Astrocyte (in vitro differentiated cells and primary cell): ENCODE results near the gene ZNF174. TPM values are rescaled to one million over a fixed set of nuclear protein-coding genes. Genes with fewer than 3 reads are reported as not detected.

Experiments used
- DNase-seq: peaks from one replicate; pipeline ENCODE4 v3.0.0-alpha.2; 2010; ENCODE audit warnings: low read depth
- FAIRE-seq: peaks from 2 replicates; lab custom pipeline; 2011; peaks lifted over from hg19 to GRCh38; lab: Jason Lieb, UNC
- H2AFZ ChIP-seq: 2 replicates; pipeline ENCODE4 v1.6.0; 2012; ENCODE audit warnings: low read depth, low read length, inconsistent platforms
- H3K27ac ChIP-seq: 2 replicates; pipeline ENCODE4 v1.5.1; 2011; ENCODE audit warnings: low read depth, low read length, inconsistent platforms
- H3K27me3 ChIP-seq: 2 replicates; pipeline ENCODE4 v1.6.0; 2011; ENCODE audit warnings: low read length, inconsistent platforms; ENCODE audit not compliant: insufficient read depth
- H3K36me3 ChIP-seq: 2 replicates; pipeline ENCODE4 v1.5.1; 2011; ENCODE audit warnings: low read length, inconsistent platforms; ENCODE audit not compliant: insufficient read depth
- H3K4me1 ChIP-seq: 2 replicates; pipeline ENCODE4 v1.5.1; 2011; ENCODE audit warnings: low read length, inconsistent platforms; ENCODE audit not compliant: insufficient read depth
- H3K4me2 ChIP-seq: 2 replicates; pipeline ENCODE4 v1.6.0; 2012; ENCODE audit warnings: low read length, inconsistent platforms
- H3K4me3 ChIP-seq: 2 replicates; pipeline ENCODE4 v1.5.1; 2011; ENCODE audit warnings: low read depth, mild to moderate bottlenecking, low read length, inconsistent platforms; ENCODE audit not compliant: insufficient read depth
- H3K79me2 ChIP-seq: 2 replicates; pipeline ENCODE4 v1.6.0; 2012; ENCODE audit warnings: mild to moderate bottlenecking, low read length, inconsistent platforms; ENCODE audit not compliant: insufficient read depth
- H3K9ac ChIP-seq: 2 replicates; pipeline ENCODE4 v1.6.0; 2012; ENCODE audit warnings: mild to moderate bottlenecking, low read length, inconsistent platforms
- H3K9me3 ChIP-seq: 2 replicates; pipeline ENCODE4 v1.5.1; 2012; ENCODE audit warnings: low read depth, mild to moderate bottlenecking, low read length, inconsistent platforms; ENCODE audit not compliant: insufficient read depth
- H4K20me1 ChIP-seq: 2 replicates; pipeline ENCODE4 v1.6.0; 2012; ENCODE audit warnings: low read length, inconsistent platforms; ENCODE audit not compliant: insufficient read depth
- H3K27ac Mint-ChIP-seq: one replicate; pipeline ENCODE4 v1.8.0; 2021; ENCODE audit warnings: mild to moderate bottlenecking, mixed read lengths; ENCODE audit not compliant: unreplicated experiment
- H3K27me3 Mint-ChIP-seq: one replicate; pipeline ENCODE4 v1.8.0; 2021; ENCODE audit warnings: low read depth, mixed read lengths; ENCODE audit not compliant: unreplicated experiment
- H3K36me3 Mint-ChIP-seq: one replicate; pipeline ENCODE4 v1.8.0; 2021; ENCODE audit warnings: low read depth, mixed read lengths; ENCODE audit not compliant: unreplicated experiment
- H3K4me1 Mint-ChIP-seq: one replicate; pipeline ENCODE4 v1.8.0; 2021; ENCODE audit warnings: low read depth, mixed read lengths; ENCODE audit not compliant: unreplicated experiment
- H3K4me3 Mint-ChIP-seq: one replicate; pipeline ENCODE4 v1.8.0; 2021; ENCODE audit warnings: mild to moderate bottlenecking, moderate library complexity, mixed read lengths; ENCODE audit not compliant: unreplicated experiment
- H3K9me3 Mint-ChIP-seq: one replicate; pipeline ENCODE4 v1.8.0; 2021; ENCODE audit warnings: mild to moderate bottlenecking, mixed read lengths; ENCODE audit not compliant: unreplicated experiment
- EZH2 ChIP-seq: IDR thresholded peaks from 2 replicates; pipeline ENCODE4 v1.6.1; 2012; ENCODE audit warnings: mild to moderate bottlenecking, low read length, inconsistent platforms; ENCODE audit not compliant: insufficient read depth
- total RNA-seq: library from RNA; stranded (reverse); gene quantifications from 2 replicates; pipeline ENCODE4 v1.2.1, GENCODE V29; 2021
- TF ChIP-seq, protein P1 (sequence below): IDR thresholded peaks from 2 replicates; pipeline ENCODE4 v1.5.1; 2011; ENCODE audit warnings: low read depth, mild to moderate bottlenecking, inconsistent platforms, low read length, moderate library complexity; ENCODE audit not compliant: insufficient read depth

The ZNF174 gene
- total RNA-seq, 1 donor from 2014 or later = 9.7 TPM

GRCh38 chr16:3388325-3388724 lies 12.7 kb upstream of the ZNF174 start:
- H3K27me3 ChIP-seq = no peaks in the 10 kb centered on the region
- Mint-ChIP-seq H3K9me3 (peaks cover 37% of the 10 kb centered on the region), H3K27me3 (no peaks in the 10 kb centered on the region), H3K4me3 (no peak overlapping the region), H3K4me1 (no peaks in the 10 kb centered on the region), H3K27ac (no peak overlapping the region), H3K36me3 (peaks cover 60% of the 10 kb centered on the region)
- peaks cover 29% of the 10 kb centered on the region for H3K79me2 ChIP-seq
- TF ChIP-seq, protein P1, sequence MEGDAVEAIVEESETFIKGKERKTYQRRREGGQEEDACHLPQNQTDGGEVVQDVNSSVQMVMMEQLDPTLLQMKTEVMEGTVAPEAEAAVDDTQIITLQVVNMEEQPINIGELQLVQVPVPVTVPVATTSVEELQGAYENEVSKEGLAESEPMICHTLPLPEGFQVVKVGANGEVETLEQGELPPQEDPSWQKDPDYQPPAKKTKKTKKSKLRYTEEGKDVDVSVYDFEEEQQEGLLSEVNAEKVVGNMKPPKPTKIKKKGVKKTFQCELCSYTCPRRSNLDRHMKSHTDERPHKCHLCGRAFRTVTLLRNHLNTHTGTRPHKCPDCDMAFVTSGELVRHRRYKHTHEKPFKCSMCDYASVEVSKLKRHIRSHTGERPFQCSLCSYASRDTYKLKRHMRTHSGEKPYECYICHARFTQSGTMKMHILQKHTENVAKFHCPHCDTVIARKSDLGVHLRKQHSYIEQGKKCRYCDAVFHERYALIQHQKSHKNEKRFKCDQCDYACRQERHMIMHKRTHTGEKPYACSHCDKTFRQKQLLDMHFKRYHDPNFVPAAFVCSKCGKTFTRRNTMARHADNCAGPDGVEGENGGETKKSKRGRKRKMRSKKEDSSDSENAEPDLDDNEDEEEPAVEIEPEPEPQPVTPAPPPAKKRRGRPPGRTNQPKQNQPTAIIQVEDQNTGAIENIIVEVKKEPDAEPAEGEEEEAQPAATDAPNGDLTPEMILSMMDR = no peak
- no peak for TF ChIP-seq EZH2
- H4K20me1 ChIP-seq = peaks cover 6% of the 10 kb centered on the region
- no peak overlapping the region for H3K4me2 ChIP-seq
- H3K27ac ChIP-seq = no peak overlapping the region
- H2AFZ ChIP-seq = no peak overlapping the region
- DNase-seq = no peak
- no peak overlapping the region for H3K4me3 ChIP-seq
- no peaks in the 10 kb centered on the region for H3K4me1 ChIP-seq
- FAIRE-seq = no peak
- H3K36me3 ChIP-seq = peaks cover 25% of the 10 kb centered on the region
- peaks cover 18% of the 10 kb centered on the region for H3K9me3 ChIP-seq
- H3K9ac ChIP-seq = no peak overlapping the region

DNA sequence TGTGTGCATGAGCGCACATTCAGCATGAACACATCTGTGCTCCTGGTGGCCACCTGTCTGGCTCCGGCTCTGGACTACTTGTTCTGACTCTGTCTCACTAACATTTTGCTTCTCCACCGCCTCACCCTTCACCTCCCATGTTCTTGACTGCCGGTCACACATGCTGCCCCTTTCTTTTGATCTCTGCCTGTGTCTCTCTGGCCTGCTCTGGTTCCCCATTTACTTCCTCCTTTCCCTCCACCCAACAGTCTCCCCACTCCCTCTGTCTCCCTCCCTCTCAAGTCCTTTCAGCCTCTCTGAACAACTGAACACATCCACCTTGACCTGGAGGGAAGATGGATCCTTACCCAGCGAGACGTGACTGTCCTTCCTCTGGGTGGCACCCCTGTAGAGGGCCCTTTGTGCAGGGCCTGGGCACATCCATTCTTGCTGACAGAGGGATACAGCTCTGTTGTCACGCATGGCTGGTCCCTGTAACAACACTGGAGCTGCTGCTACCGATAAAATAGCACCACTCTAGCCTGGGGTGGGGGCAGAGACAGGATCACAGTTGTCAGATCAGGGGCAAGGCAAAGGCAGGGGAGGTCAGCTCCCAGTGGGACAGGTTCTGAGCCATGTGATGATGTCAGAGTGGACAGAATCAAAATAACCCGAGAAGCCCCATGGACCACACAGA lies 11.2 kb upstream of the ZNF174 start:
- Histone ChIP-seq H3K27ac (no peak overlapping the region), H3K4me1 (no peaks in the 10 kb centered on the region), H2AFZ (no peak overlapping the region), H3K9ac (no peak overlapping the region), H3K79me2 (peaks cover 25% of the 10 kb centered on the region), H3K4me3 (no peak overlapping the region), H3K36me3 (peaks cover 12% of the 10 kb centered on the region), H3K27me3 (no peaks in the 10 kb centered on the region), H4K20me1 (peaks cover 12% of the 10 kb centered on the region), H3K9me3 (peaks cover 5% of the 10 kb centered on the region), H3K4me2 (no peak overlapping the region)
- no peaks in the 10 kb centered on the region for H3K27me3 Mint-ChIP-seq
- H3K27ac Mint-ChIP-seq = no peak overlapping the region
- H3K36me3 Mint-ChIP-seq = peaks cover 54% of the 10 kb centered on the region
- no peaks in the 10 kb centered on the region for H3K4me1 Mint-ChIP-seq
- TF ChIP-seq EZH2 = no peak
- TF ChIP-seq, protein P1 = no peak
- peaks cover 30% of the 10 kb centered on the region for H3K9me3 Mint-ChIP-seq
- H3K4me3 Mint-ChIP-seq = no peak overlapping the region
- FAIRE-seq (no peak), DNase-seq (no peak)

DNA sequence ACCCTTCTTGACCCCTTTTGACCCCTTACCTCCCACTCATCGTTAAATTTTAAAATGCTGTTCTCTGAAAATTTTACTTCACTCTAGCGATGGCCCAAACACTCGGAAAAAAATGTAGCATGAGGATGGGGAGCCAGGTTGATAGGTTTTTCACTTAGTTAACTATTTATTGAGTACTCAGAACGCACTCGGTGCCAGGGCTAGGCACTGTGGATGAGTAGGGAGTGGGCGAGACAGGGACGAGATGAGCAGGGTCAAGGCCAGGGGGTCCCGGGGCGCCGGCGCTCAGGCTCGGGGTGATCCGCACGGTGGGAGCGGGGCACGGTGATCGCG lies 603 bp upstream of the ZNF174 start:
- Histone ChIP-seq H3K36me3 (peaks cover 24% of the 10 kb centered on the region), H3K27me3 (no peaks in the 10 kb centered on the region), H4K20me1 (peaks cover 4% of the 10 kb centered on the region), H3K9ac (peak overlapping the region; percentile 93), H3K79me2 (peaks cover 50% of the 10 kb centered on the region), H3K4me1 (peaks cover 9% of the 10 kb centered on the region), H3K4me2 (peak overlapping the region; percentile 89), H2AFZ (peak overlapping the region; percentile 88), H3K9me3 (peaks cover 2% of the 10 kb centered on the region), H3K27ac (peak overlapping the region; percentile 71), H3K4me3 (peak overlapping the region; percentile 83)
- TF ChIP-seq, protein P1 = no peak
- TF ChIP-seq EZH2 = no peak
- Mint-ChIP-seq H3K4me1 (peaks cover 5% of the 10 kb centered on the region), H3K9me3 (peaks cover 9% of the 10 kb centered on the region), H3K27me3 (no peaks in the 10 kb centered on the region), H3K36me3 (peaks cover 42% of the 10 kb centered on the region), H3K27ac (peak overlapping the region; percentile 8), H3K4me3 (peak overlapping the region; percentile 91)
- DNase-seq (no peak), FAIRE-seq (no peak)
